SK-N-SH (cell line): Measurements from ENCODE around the gene SGO2. TPM values are rescaled to one million over a fixed set of nuclear protein-coding genes. Genes with fewer than 3 reads are reported as not detected.
"Not testable (repeated sequence)": the region's sequence is repeated elsewhere in the genome, so short reads cannot be mapped to it uniquely, and the experiment has no call there.

Source experiments
- CTCF ChIA-PET: fragments of 300-600, 350-600 bp; formaldehyde crosslinking; extraction: SDS; loops from one replicate; lab custom pipeline; 2021; lab: Yijun Ruan, JAX
- POLR2A ChIA-PET: fragments of 350-600 bp; sonication (Branson Sonifier 250); formaldehyde crosslinking; extraction: SDS; loops from one replicate; lab custom pipeline; 2020; ENCODE audit warnings: antibody characterized with exemption, inconsistent platforms; lab: Yijun Ruan, JAX
- DNase-seq: peaks from one replicate; pipeline ENCODE4 v3.0.0; 2012
- H2AFZ ChIP-seq: fragments of 200-600 bp; sonication (generic); 2 replicates; pipeline ENCODE4 v1.8.1; 2016; ENCODE audit warnings: antibody characterized with exemption, mild to moderate bottlenecking, low read depth
- H3F3A ChIP-seq: fragments of 200-600 bp; sonication (generic); replicated peaks from 2 replicates; pipeline ENCODE3; 2016; ENCODE audit warnings: antibody characterized with exemption, mild to moderate bottlenecking; ENCODE audit not compliant: insufficient read depth
- H3K27ac ChIP-seq, 2 experiments: fragments of 200-500 bp in 1 of 2; fragments of 200-600 bp in 1 of 2; sonication (Bioruptor generic) in 1 of 2; sonication (generic), shearing (Covaris generic) in 1 of 2; 2 replicates each; pipeline versions ENCODE4 v1.5.1 to v1.6.1; 2014 to 2016; ENCODE audit warnings: low read depth in 2 of 2, inconsistent platforms in 1 of 2, low read length in 1 of 2, mild to moderate bottlenecking in 1 of 2, mixed read lengths in 1 of 2
- H3K27me3 ChIP-seq: fragments of 200-600 bp; sonication (generic), shearing (Covaris generic); 2 replicates; pipeline ENCODE4 v1.6.1; 2016; ENCODE audit warnings: mixed run types; ENCODE audit not compliant: insufficient read depth
- H3K36me3 ChIP-seq, 2 experiments: fragments of 200-500 bp in 1 of 2; fragments of 200-600 bp in 1 of 2; sonication (Bioruptor generic) in 1 of 2; sonication (generic) in 1 of 2; replicated peaks in 1 of 2; 2 replicates each; pipeline versions ENCODE3 to v1.5.1; 2014 to 2016; ENCODE audit warnings: low read length in 1 of 2, mild to moderate bottlenecking in 1 of 2; ENCODE audit not compliant: insufficient read depth in 2 of 2, control insufficient read depth in 1 of 2
- H3K4me1 ChIP-seq, 2 experiments: fragments of 200-500 bp in 1 of 2; fragments of 200-600 bp in 1 of 2; sonication (Bioruptor generic) in 1 of 2; sonication (generic), shearing (Covaris generic) in 1 of 2; 2 replicates each; pipeline versions ENCODE4 v1.5.1 to v1.6.1; 2014 to 2016; ENCODE audit warnings: low read depth in 1 of 2, low read length in 1 of 2, mixed run types in 1 of 2; ENCODE audit not compliant: insufficient read depth in 2 of 2, control insufficient read depth in 1 of 2
- H3K4me2 ChIP-seq: fragments of 200-600 bp; sonication (generic), shearing (Covaris generic); 2 replicates; pipeline ENCODE4 v1.6.1; 2017; ENCODE audit warnings: mixed run types
- H3K4me3 ChIP-seq, 2 experiments: fragments of 200-500 bp in 1 of 2; fragments of 200-600 bp in 1 of 2; sonication (Bioruptor generic) in 1 of 2; sonication (generic), shearing (Covaris generic) in 1 of 2; 2 replicates each; pipeline versions ENCODE4 v1.5.1 to v1.8.1; 2014 to 2016; ENCODE audit warnings: low read depth in 2 of 2, inconsistent platforms in 1 of 2, low read length in 1 of 2, mild to moderate bottlenecking in 1 of 2, mixed read lengths in 1 of 2, moderate library complexity in 1 of 2
- H3K79me2 ChIP-seq: fragments of 200-600 bp; sonication (generic); 2 replicates; pipeline ENCODE4 v1.8.1; 2017; ENCODE audit warnings: mild to moderate bottlenecking; ENCODE audit not compliant: insufficient read depth
- H3K9ac ChIP-seq: fragments of 200-600 bp; sonication (generic); 2 replicates; pipeline ENCODE4 v1.6.1; 2017; ENCODE audit warnings: mixed run types
- H3K9me2 ChIP-seq: fragments of 200-600 bp; sonication (generic); 2 replicates; pipeline ENCODE4 v1.6.1; 2017; ENCODE audit warnings: mixed run types
- H3K9me3 ChIP-seq: fragments of 200-600 bp; sonication (generic); 2 replicates; pipeline ENCODE4 v1.6.1; 2017; ENCODE audit warnings: mixed run types, mild to moderate bottlenecking, moderate library complexity
- H4K20me1 ChIP-seq: fragments of 200-600 bp; sonication (generic); 2 replicates; pipeline ENCODE4 v1.6.1; 2017; ENCODE audit warnings: mild to moderate bottlenecking, mixed run types; ENCODE audit not compliant: insufficient read depth
- CHD2 ChIP-seq: fragments of 150-350 bp; IDR thresholded peaks from 2 replicates; pipeline ENCODE4 v1.6.1; 2018; ENCODE audit warnings: low read length; ENCODE audit not compliant: partially characterized antibody
- EP300 ChIP-seq, 2 experiments: IDR thresholded peaks; 2 replicates each; pipeline versions ENCODE4 v1.4.0 to v1.6.1; 2012; ENCODE audit warnings: borderline replicate concordance in 1 of 2, low read depth in 1 of 2, low read length in 1 of 2
- FOSL2 ChIP-seq: IDR thresholded peaks from 2 replicates; pipeline ENCODE4 v1.4.0; 2012; ENCODE audit warnings: low read depth, mild to moderate bottlenecking, moderate library complexity, borderline replicate concordance
- FOXJ3 ChIP-seq: sonication (generic); formaldehyde crosslinking; IDR thresholded peaks from 2 replicates; pipeline ENCODE4 v1.5.1; 2020; ENCODE audit warnings: mild to moderate bottlenecking, missing genetic modification reagents
- GATA2 ChIP-seq: sonication (generic); formaldehyde crosslinking; IDR thresholded peaks from 2 replicates; pipeline ENCODE4 v1.5.0; 2020; ENCODE audit warnings: mild to moderate bottlenecking, missing genetic modification reagents
- JUND ChIP-seq: IDR thresholded peaks from 2 replicates; pipeline ENCODE4 v1.4.0; 2012
- MXI1 ChIP-seq: IDR thresholded peaks from 2 replicates; pipeline ENCODE4 v1.6.1; 2012; ENCODE audit warnings: mild to moderate bottlenecking, low read depth, low read length, improper control_type of control experiment
- NFIC ChIP-seq: IDR thresholded peaks from 2 replicates; pipeline ENCODE4 v1.4.0; 2012; ENCODE audit warnings: borderline replicate concordance
- POLR2AphosphoS5 ChIP-seq: IDR thresholded peaks from 2 replicates; pipeline ENCODE4 v1.6.1; 2012; ENCODE audit warnings: low read depth, low read length
- TCF12 ChIP-seq: IDR thresholded peaks from 2 replicates; pipeline ENCODE4 v1.4.0; 2012
- TEAD4 ChIP-seq: IDR thresholded peaks from 2 replicates; pipeline ENCODE4 v1.4.0; 2012; ENCODE audit warnings: mild to moderate bottlenecking, borderline replicate concordance; ENCODE audit not compliant: insufficient read depth
- YY1 ChIP-seq: IDR thresholded peaks from 2 replicates; pipeline ENCODE4 v1.4.0; 2012; ENCODE audit warnings: low read depth, mild to moderate bottlenecking
- WGBS: methylation state at CpG from one replicate; pipeline ENCODE4 v1.1.6; 2017; ENCODE audit warnings: low lambda C conversion rate; 5-methylcytosine and 5-hydroxymethylcytosine counted together
- polyA plus RNA-seq, 3 experiments: library from polyadenylated mRNA; depleted of rRNA; stranded (reverse); fragments of >200 nt; gene quantifications; 2 replicates each; pipeline ENCODE4 v1.2.3, GENCODE V29; 2012
- TF ChIP-seq, protein P1 (sequence below): IDR thresholded peaks from 2 replicates; pipeline ENCODE4; 2012

SGO2 gene
- polyA plus RNA-seq, 1 of the 3 experiments (the other 2 are of a cell fraction) = 2.8 TPM

DNA sequence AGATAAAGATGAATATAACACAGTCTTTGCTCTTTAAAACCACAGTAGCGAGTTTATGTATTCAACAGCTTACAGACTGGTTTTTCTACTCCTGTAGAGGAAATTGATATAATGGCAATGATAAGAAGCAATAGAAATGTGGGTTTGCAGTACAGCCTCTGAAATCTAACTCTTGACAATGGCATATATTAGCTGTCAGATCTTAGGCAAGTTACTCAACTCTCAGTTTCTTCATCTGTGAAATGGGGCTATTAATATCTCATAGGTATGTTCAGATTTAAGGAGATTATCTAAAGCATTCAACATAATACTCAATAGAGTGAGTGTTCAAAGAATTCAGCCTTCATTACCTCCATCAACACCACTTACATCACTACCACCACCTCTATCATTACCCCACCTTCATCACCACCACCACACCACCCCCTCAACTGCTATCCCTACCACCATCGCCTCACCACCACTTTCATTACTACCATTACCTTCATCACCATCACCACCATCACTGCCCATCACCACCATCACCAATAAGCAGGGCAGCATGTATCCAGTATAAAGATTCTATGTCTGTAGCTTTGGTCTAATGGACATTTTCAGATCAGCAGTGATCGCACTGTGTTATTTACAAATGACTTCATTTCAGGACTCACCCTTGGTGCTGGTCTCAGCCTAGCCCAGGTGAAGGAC is 82.5 kb downstream of the SGO2 start:
- Histone ChIP-seq H3K27me3 (no peaks in the 10 kb centered on the region), H3K4me2 (peak overlapping the region; percentile 41), H3F3A (peaks cover 17% of the 10 kb centered on the region), H3K4me3 (peak overlapping the region in 1 of 2 experiments; percentile 41; a peak in 1 of 4 replicates), H3K79me2 (no peaks in the 10 kb centered on the region), H4K20me1 (no peaks in the 10 kb centered on the region), H3K9ac (no peak overlapping the region), H3K36me3 (no peaks in the 10 kb centered on the region), H2AFZ (no peak overlapping the region; the same call in 1 of the 2 replicates), H3K27ac (peak overlapping the region in 1 of 2 experiments; percentile 79; a peak in 2 of 4 replicates), H3K9me2 (no peaks in the 10 kb centered on the region), H3K4me1 (peaks cover 0 to 11% of the 10 kb centered on the region in 2 experiments; a peak in 2 of 4 replicates), H3K9me3 (no peaks in the 10 kb centered on the region; the same call in 1 of the 2 replicates)
- POLR2A ChIA-PET = no interaction called here
- TF ChIP-seq FOXJ3 (CRISPR knock-in tag) = no peak
- no peak for TF ChIP-seq EP300 (IDR thresholded peaks at IDR 0.05; ENCODE audit: borderline replicate concordance in 1 of 2, low read depth in 1 of 2, low read length in 1 of 2)
- no peak for TF ChIP-seq MXI1
- no peak for DNase-seq
- 66% methylated on average over 3 of the region's 3 CpGs for WGBS
- CTCF ChIA-PET = interaction anchor here (1.6 kb wide), 1 partner anchor 94 kb away, joined by 4 read pairs; no protein-coding TSS in a partner anchor

DNA sequence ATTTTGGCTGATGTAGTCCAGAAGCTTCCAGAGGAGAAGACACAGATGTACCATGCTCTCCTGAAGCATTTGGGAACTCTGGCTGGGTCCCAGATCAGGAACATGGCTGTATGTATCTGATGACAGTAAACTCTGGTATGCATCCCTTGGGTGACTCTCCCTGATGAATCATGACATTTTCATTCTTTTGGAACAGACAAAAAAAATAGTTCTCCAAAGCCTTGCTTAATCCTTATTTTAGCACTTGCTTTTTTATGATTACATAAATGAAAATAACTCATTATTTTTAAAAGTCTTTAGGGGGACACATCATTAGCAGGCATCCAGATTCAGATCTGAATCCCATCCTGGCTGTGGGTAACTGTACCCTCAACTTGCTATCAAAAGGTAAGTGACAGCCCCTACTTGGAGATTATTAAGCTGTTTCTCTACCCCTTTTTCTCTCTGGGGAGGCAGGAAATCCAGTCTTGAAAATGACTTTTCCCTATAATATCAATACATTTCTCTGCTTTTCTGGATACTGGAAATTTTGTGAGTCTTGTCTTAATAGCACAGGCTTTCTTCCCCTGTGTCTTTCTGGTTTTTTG is 83.1 kb downstream of the SGO2 start:
- H3K9ac ChIP-seq = peak overlapping the region; percentile 47; the same call in 1 of the 2 replicates
- H3K4me2 ChIP-seq = peak overlapping the region; percentile 41
- H3K79me2 ChIP-seq = no peaks in the 10 kb centered on the region
- TF ChIP-seq, protein P1, sequence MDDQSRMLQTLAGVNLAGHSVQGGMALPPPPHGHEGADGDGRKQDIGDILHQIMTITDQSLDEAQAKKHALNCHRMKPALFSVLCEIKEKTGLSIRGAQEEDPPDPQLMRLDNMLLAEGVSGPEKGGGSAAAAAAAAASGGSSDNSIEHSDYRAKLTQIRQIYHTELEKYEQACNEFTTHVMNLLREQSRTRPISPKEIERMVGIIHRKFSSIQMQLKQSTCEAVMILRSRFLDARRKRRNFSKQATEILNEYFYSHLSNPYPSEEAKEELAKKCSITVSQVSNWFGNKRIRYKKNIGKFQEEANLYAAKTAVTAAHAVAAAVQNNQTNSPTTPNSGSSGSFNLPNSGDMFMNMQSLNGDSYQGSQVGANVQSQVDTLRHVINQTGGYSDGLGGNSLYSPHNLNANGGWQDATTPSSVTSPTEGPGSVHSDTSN = peak; percentile 86
- TF ChIP-seq TEAD4 (peak; percentile 76), EP300 (IDR thresholded peaks at IDR 0.05; ENCODE audit: borderline replicate concordance in 1 of 2, low read depth in 1 of 2, low read length in 1 of 2) (peak in 1 of 2 experiments; percentile 48; a peak in 1 of 4 replicates), GATA2 (CRISPR knock-in tag) (no peak), FOSL2 (peak; percentile 96), NFIC (peak; percentile 83), TCF12 (peak; percentile 95), POLR2AphosphoS5 (peak; percentile 50; the same call in 1 of the 2 replicates), YY1 (peak; percentile 66; the same call in 1 of the 2 replicates), CHD2 (no peak), JUND (peak; percentile 91)
- H3K36me3 ChIP-seq = no peaks in the 10 kb centered on the region
- H2AFZ ChIP-seq = peak overlapping the region; percentile 78; the same call in 1 of the 2 replicates
- peak overlapping the region in 1 of 2 experiments; percentile 41; a peak in 1 of 4 replicates for H3K4me3 ChIP-seq
- no peak for DNase-seq
- H3K27ac ChIP-seq = peak overlapping the region in 1 of 2 experiments; percentile 79; a peak in 3 of 4 replicates
- H3K9me2 ChIP-seq = no peaks in the 10 kb centered on the region
- no peaks in the 10 kb centered on the region for H3K27me3 ChIP-seq
- peaks cover 17% of the 10 kb centered on the region for H3F3A ChIP-seq
- ChIA-PET POLR2A (no interaction called here), CTCF (interaction anchor here (1.6 kb wide), 1 partner anchor 93 kb away, joined by 4 read pairs; no protein-coding TSS in a partner anchor)
- H3K9me3 ChIP-seq = no peaks in the 10 kb centered on the region; the same call in 1 of the 2 replicates
- peaks cover 0 to 11% of the 10 kb centered on the region in 2 experiments; a peak in 2 of 4 replicates for H3K4me1 ChIP-seq
- H4K20me1 ChIP-seq = no peaks in the 10 kb centered on the region

DNA sequence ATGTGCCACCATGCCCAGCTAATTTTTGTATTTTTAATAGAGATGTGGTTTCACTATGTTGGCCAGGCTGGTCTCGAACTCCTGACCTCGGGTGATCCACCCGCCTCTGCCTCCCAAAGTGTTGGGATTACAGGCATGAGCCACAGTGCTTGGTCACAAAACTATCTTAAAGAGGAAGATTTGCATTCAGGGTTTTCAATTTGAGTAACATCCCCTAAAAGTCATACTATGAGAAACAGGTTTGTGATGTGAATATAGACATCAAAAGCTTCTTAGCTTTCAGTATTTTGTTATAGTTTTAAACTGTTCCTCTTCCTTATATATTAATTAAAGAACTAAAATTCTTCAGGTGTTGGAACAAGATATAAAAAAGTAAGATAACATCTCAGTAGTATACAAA is 84.2 kb downstream of the SGO2 start:
- DNase-seq, H3K9me3 ChIP-seq, CTCF ChIA-PET, H2AFZ ChIP-seq, POLR2A ChIA-PET, H3K9me2 ChIP-seq, H3K79me2 ChIP-seq, H3K27me3 ChIP-seq, H3K9ac ChIP-seq, H3K36me3 ChIP-seq, H3K27ac ChIP-seq, H3K4me3 ChIP-seq, H4K20me1 ChIP-seq: not testable (repeated sequence)
- Histone ChIP-seq H3K4me1 (peaks cover 0 to 15% of the 10 kb centered on the region in 2 experiments; a peak in 2 of 4 replicates), H3K4me2 (peak overlapping the region; percentile 41; the same call in 1 of the 2 replicates), H3F3A (peaks cover 24% of the 10 kb centered on the region)
- 98% methylated on average over 3 of the region's 3 CpGs for WGBS
